Upper lobe of right lung (tissue), 1 donor: ENCODE data around the gene HEATR5B. TPM values are rescaled to one million over a fixed set of nuclear protein-coding genes. Genes with fewer than 3 reads are reported as not detected.

ENCODE experiments used
- ATAC-seq: fragments of 200-7000 bp; cut with Tn5 transposase; one replicate; pipeline ENCODE4 v1.9.1; 2020; ENCODE audit warnings: mild to moderate bottlenecking, moderate library complexity
- DNase-seq: peaks from one replicate; pipeline ENCODE4 v3.0.0-alpha.2; 2020
- H3K27ac ChIP-seq: fragments of 200-600 bp; one replicate; pipeline ENCODE4 v1.8.0; 2022
- H3K27me3 ChIP-seq: fragments of 200-600 bp; one replicate; pipeline ENCODE4 v1.8.0; 2022; ENCODE audit warnings: mild to moderate bottlenecking
- H3K36me3 ChIP-seq: fragments of 200-600 bp; one replicate; pipeline ENCODE4 v1.8.0; 2022
- H3K4me1 ChIP-seq: fragments of 200-600 bp; one replicate; pipeline ENCODE4 v1.8.0; 2022
- H3K4me3 ChIP-seq: fragments of 200-600 bp; one replicate; pipeline ENCODE4 v1.8.0; 2022; ENCODE audit warnings: mild to moderate bottlenecking
- H3K9me3 ChIP-seq: fragments of 200-600 bp; one replicate; pipeline ENCODE4 v1.8.0; 2022
- CTCF ChIP-seq: fragments of 200-600 bp; IDR thresholded peaks from one replicate; pipeline ENCODE4 v1.8.0; 2022; ENCODE audit warnings: antibody characterized with exemption
- intact Hi-C: fragments of 100-400 bp; cut with DNase I; formaldehyde crosslinking; loops from one replicate; pipeline ENCODE4 v1.11.0; 2022
- total RNA-seq: library from RNA; stranded (reverse); fragmentation: NEBNext Ultra II Directional; extraction: Animal tissue kit (Norgen Biotek cat#: 25700); gene quantifications from one replicate; pipeline ENCODE4 v1.2.1, GENCODE V29; 2021
- donor health status: DM: no; HTN: yes; CAD: no; lungs with severe emphysema.

Gene HEATR5B
- total RNA-seq, 1 donor from 2014 or later: 23.1 TPM

GRCh38 chr2:37102588-37102987 lies 18.4 kb upstream of the HEATR5B start:
- no peak for TF ChIP-seq CTCF
- Histone ChIP-seq H3K4me1 (no peaks in the 10 kb centered on the region), H3K9me3 (no peaks in the 10 kb centered on the region), H3K27ac (no peak overlapping the region), H3K4me3 (no peak overlapping the region), H3K27me3 (no peaks in the 10 kb centered on the region), H3K36me3 (peaks cover 74% of the 10 kb centered on the region)
- ATAC-seq (no peak), DNase-seq (no peak)
- intact Hi-C loops: no loop called here

- H3K36me3 ChIP-seq: peaks cover 73% of the 10 kb centered on the region
- intact Hi-C loops: no loop called here
- H3K9me3 ChIP-seq: no peaks in the 10 kb centered on the region
- H3K27ac ChIP-seq: no peak overlapping the region
- ATAC-seq (no peak), DNase-seq (no peak)
- no peaks in the 10 kb centered on the region for H3K27me3 ChIP-seq
- no peak overlapping the region for H3K4me3 ChIP-seq
- no peaks in the 10 kb centered on the region for H3K4me1 ChIP-seq
- no peak for TF ChIP-seq CTCF
These were observed 15.9 kb upstream of the HEATR5B start for GRCh38 chr2:37100054-37100453.

GRCh38 chr2:37098416-37099118 lies 14.4 kb upstream of the HEATR5B start:
- peaks cover 87% of the 10 kb centered on the region for H3K36me3 ChIP-seq
- no peak for TF ChIP-seq CTCF
- DNase-seq (no peak), ATAC-seq (no peak)
- no peaks in the 10 kb centered on the region for H3K4me1 ChIP-seq
- no peaks in the 10 kb centered on the region for H3K9me3 ChIP-seq
- H3K4me3 ChIP-seq: no peak overlapping the region
- intact Hi-C loops: no loop called here
- no peak overlapping the region for H3K27ac ChIP-seq
- no peaks in the 10 kb centered on the region for H3K27me3 ChIP-seq

- no peak overlapping the region for H3K27ac ChIP-seq
- H3K36me3 ChIP-seq: peaks cover 87% of the 10 kb centered on the region
- no peak overlapping the region for H3K4me3 ChIP-seq
- H3K27me3 ChIP-seq: no peaks in the 10 kb centered on the region
- intact Hi-C loops: no loop called here
- H3K9me3 ChIP-seq: no peaks in the 10 kb centered on the region
- DNase-seq: no peak
- no peak for ATAC-seq
- no peak for TF ChIP-seq CTCF
- H3K4me1 ChIP-seq: no peaks in the 10 kb centered on the region
These were observed 12.4 kb upstream of the HEATR5B start for GRCh38 chr2:37096568-37096967.

- Histone ChIP-seq H3K4me3 (no peak overlapping the region), H3K27me3 (no peaks in the 10 kb centered on the region), H3K9me3 (no peaks in the 10 kb centered on the region), H3K27ac (no peak overlapping the region), H3K4me1 (no peaks in the 10 kb centered on the region), H3K36me3 (peaks cover 83% of the 10 kb centered on the region)
- DNase-seq: no peak
- no peak for TF ChIP-seq CTCF
- ATAC-seq: no peak
- intact Hi-C loops: no loop called here
These were observed 7.7 kb upstream of the HEATR5B start for GRCh38 chr2:37091873-37092272.
